ENCODE measurements around the gene CLCA4.

- no peak for TF ChIP-seq GLIS3 (CRISPR knock-in tag; IDR thresholded peaks at IDR 0.05)
- TF ChIP-seq, protein P1, sequence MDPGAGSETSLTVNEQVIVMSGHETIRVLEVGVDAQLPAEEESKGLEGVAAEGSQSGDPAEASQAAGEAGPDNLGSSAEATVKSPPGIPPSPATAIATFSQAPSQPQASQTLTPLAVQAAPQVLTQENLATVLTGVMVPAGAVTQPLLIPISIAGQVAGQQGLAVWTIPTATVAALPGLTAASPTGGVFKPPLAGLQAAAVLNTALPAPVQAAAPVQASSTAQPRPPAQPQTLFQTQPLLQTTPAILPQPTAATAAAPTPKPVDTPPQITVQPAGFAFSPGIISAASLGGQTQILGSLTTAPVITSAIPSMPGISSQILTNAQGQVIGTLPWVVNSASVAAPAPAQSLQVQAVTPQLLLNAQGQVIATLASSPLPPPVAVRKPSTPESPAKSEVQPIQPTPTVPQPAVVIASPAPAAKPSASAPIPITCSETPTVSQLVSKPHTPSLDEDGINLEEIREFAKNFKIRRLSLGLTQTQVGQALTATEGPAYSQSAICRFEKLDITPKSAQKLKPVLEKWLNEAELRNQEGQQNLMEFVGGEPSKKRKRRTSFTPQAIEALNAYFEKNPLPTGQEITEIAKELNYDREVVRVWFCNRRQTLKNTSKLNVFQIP (CRISPR knock-in tag; IDR thresholded peaks at IDR 0.05; ENCODE audit: borderline replicate concordance, low read depth), result no peak
Observed at GRCh38 chr1:86505564-86505902, 41.3 kb upstream of the CLCA4 start.

Data from SK-N-SH treated with all-trans-retinoic acid at 6 μM for 48 hours (cell line).